Measurements from ENCODE around the gene KREMEN1. TPM values are rescaled to one million over a fixed set of nuclear protein-coding genes. Genes with fewer than 3 reads are reported as not detected.

KREMEN1 gene
- total RNA-seq, 1 experiment from 2014 or later: 31.9 TPM

DNA sequence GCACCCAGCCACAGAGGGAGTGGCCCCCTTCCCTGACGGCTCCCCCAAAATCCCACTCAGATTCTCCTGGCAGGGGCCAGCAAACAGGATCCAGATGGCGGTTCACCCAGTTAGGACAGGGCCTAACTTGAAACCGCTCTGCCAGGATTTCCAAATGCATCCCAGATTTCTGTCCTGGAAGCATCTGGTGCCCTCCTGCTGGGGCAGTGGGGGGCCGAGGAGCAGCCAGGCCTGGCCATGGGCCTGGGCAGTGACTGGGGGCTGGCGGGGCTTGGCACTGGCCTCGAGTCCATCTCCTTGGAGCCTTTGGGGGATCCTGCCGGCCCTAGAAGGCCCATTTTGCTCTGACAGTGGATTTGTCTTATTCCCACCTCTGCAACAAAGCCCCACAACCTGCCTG lies 115.0 kb downstream of the KREMEN1 start (continued):
- no peak for TF ChIP-seq SRF (IDR thresholded peaks at IDR 0.05; ENCODE audit: low read depth)

DNA sequence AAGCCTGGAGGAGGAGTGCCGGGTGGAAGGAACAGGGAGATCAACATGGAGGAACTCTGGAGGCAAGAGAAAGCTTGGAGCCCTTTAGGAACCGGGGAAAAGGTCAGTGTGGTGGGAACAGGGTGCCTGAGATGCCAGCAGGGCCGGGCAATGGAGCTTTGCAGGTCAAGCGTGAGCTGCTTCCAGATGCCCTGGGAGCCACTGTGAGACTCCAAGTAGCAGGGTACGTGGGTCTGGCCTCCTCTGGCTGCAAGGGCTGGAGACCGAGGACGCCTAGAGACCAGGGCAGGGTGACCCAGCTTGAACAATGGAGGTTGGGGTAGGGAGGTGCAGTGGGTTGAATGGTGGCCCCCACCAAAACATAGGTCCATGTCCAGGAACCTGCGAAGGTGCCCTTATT lies 117.2 kb downstream of the KREMEN1 start:
- Histone ChIP-seq H4K20me1 (ENCODE audit: insufficient read depth) (no peaks in the 10 kb centered on the region), H3K36me3 (ENCODE audit: control insufficient read depth in 1 of 2, insufficient read depth in 2 of 2, low read length in 2 of 2) (no peaks in the 10 kb centered on the region), H3K9me2 (ENCODE audit: insufficient read depth) (no peaks in the 10 kb centered on the region), H3K9ac (ENCODE audit: low read length) (no peak overlapping the region), H3K79me2 (ENCODE audit: insufficient read depth, low read length) (no peaks in the 10 kb centered on the region), H3K4me2 (ENCODE audit: low read length) (no peak overlapping the region), H3K27me3 (ENCODE audit: insufficient read depth, low read length) (no peaks in the 10 kb centered on the region), H2AFZ (ENCODE audit: low read depth, low read length, poor library complexity, severe bottlenecking) (no peak overlapping the region), H3K27ac (ENCODE audit: low read depth, low read length) (no peak overlapping the region), H3K9me3 (ENCODE audit: control insufficient read depth in 1 of 2, insufficient read depth in 1 of 2, low read depth in 1 of 2, low read length in 2 of 2) (no peaks in the 10 kb centered on the region), H3K4me3 (replicated peaks in 1 of 2; ENCODE audit: low read depth in 1 of 2, low read length in 2 of 2) (no peak overlapping the region), H3K4me1 (ENCODE audit: control insufficient read depth in 1 of 2, insufficient read depth in 2 of 2, low read length in 2 of 2) (no peaks in the 10 kb centered on the region)
- intact Hi-C loops (cut with micrococcal nuclease): no loop called here
- TF ChIP-seq, protein P1, sequence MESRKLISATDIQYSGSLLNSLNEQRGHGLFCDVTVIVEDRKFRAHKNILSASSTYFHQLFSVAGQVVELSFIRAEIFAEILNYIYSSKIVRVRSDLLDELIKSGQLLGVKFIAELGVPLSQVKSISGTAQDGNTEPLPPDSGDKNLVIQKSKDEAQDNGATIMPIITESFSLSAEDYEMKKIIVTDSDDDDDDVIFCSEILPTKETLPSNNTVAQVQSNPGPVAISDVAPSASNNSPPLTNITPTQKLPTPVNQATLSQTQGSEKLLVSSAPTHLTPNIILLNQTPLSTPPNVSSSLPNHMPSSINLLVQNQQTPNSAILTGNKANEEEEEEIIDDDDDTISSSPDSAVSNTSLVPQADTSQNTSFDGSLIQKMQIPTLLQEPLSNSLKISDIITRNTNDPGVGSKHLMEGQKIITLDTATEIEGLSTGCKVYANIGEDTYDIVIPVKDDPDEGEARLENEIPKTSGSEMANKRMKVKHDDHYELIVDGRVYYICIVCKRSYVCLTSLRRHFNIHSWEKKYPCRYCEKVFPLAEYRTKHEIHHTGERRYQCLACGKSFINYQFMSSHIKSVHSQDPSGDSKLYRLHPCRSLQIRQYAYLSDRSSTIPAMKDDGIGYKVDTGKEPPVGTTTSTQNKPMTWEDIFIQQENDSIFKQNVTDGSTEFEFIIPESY (IDR thresholded peaks at IDR 0.05; ENCODE audit: extremely low read depth, insufficient replicate concordance, low read length): no peak
- RAD21 ChIA-PET (ENCODE audit: low non-redundant PET in 1 of 2, low total read pairs in 2 of 2, uncharacterized antibody in 2 of 2, unreplicated experiment in 2 of 2): interaction anchor here in 1 of 2 experiments (0.5 kb wide), 1 partner anchor 247 kb away, joined by 3 read pairs; no protein-coding TSS in a partner anchor
- no peak for DNase-seq (ENCODE audit: low read depth, low spot score)
- POLR2A ChIA-PET: no interaction called here
- no TSS peak for BruUV-seq (replicated peaks)
- CTCF ChIA-PET: no interaction called here
- ATAC-seq: no peak

DNA sequence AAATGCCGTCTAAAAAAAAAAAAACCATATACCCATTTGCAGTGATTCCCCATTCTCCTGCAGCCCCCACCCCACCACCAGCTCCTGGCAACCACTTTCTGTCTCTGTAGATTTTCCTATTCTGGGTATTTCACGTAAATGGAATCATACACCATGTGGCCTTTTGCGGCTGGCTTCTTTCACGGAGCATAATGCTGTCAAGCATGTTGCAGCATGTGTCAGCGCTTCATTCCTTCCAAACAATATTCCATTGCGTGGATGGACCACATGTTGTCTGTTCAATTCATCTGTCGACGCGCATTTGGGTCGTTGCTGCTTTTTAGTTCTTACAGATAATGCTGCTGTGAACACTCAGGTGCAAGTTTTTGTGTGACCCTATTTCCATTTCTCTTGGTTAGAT lies 118.1 kb downstream of the KREMEN1 start:
- Histone ChIP-seq H3K27ac (ENCODE audit: low read depth, low read length) (no peak overlapping the region), H4K20me1 (ENCODE audit: insufficient read depth) (no peaks in the 10 kb centered on the region), H3K9me2 (ENCODE audit: insufficient read depth) (no peaks in the 10 kb centered on the region), H3K4me1 (ENCODE audit: control insufficient read depth in 1 of 2, insufficient read depth in 2 of 2, low read length in 2 of 2) (no peaks in the 10 kb centered on the region), H3K27me3 (ENCODE audit: insufficient read depth, low read length) (no peaks in the 10 kb centered on the region), H3K79me2 (ENCODE audit: insufficient read depth, low read length) (no peaks in the 10 kb centered on the region), H3K9ac (ENCODE audit: low read length) (no peak overlapping the region), H3K4me3 (replicated peaks in 1 of 2; ENCODE audit: low read depth in 1 of 2, low read length in 2 of 2) (no peak overlapping the region), H2AFZ (ENCODE audit: low read depth, low read length, poor library complexity, severe bottlenecking) (no peak overlapping the region), H3K4me2 (ENCODE audit: low read length) (no peak overlapping the region), H3K9me3 (ENCODE audit: control insufficient read depth in 1 of 2, insufficient read depth in 1 of 2, low read depth in 1 of 2, low read length in 2 of 2) (no peaks in the 10 kb centered on the region), H3K36me3 (ENCODE audit: control insufficient read depth in 1 of 2, insufficient read depth in 2 of 2, low read length in 2 of 2) (no peaks in the 10 kb centered on the region)
- intact Hi-C loops (cut with micrococcal nuclease): no loop called here
- ATAC-seq (no peak), DNase-seq (ENCODE audit: low read depth, low spot score) (no peak)
- BruUV-seq (replicated peaks): no TSS peak
- POLR2A ChIA-PET: no interaction called here
- RAD21 ChIA-PET (ENCODE audit: low non-redundant PET in 1 of 2, low total read pairs in 2 of 2, uncharacterized antibody in 2 of 2, unreplicated experiment in 2 of 2): no interaction called here
- CTCF ChIA-PET: no interaction called here
- no peak for TF ChIP-seq POLR2AphosphoS5 (IDR thresholded peaks at IDR 0.05; ENCODE audit: low read depth, low read length)
- TF ChIP-seq, protein P2, sequence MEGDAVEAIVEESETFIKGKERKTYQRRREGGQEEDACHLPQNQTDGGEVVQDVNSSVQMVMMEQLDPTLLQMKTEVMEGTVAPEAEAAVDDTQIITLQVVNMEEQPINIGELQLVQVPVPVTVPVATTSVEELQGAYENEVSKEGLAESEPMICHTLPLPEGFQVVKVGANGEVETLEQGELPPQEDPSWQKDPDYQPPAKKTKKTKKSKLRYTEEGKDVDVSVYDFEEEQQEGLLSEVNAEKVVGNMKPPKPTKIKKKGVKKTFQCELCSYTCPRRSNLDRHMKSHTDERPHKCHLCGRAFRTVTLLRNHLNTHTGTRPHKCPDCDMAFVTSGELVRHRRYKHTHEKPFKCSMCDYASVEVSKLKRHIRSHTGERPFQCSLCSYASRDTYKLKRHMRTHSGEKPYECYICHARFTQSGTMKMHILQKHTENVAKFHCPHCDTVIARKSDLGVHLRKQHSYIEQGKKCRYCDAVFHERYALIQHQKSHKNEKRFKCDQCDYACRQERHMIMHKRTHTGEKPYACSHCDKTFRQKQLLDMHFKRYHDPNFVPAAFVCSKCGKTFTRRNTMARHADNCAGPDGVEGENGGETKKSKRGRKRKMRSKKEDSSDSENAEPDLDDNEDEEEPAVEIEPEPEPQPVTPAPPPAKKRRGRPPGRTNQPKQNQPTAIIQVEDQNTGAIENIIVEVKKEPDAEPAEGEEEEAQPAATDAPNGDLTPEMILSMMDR (IDR thresholded peaks at IDR 0.05 in 2 of 3, conservative IDR thresholded peaks at IDR 0.05 in 1 of 3; ENCODE audit: borderline replicate concordance in 1 of 3, insufficient read depth in 1 of 3, low read depth in 2 of 3, low read length in 2 of 3): no peak
- TF ChIP-seq, protein P3, sequence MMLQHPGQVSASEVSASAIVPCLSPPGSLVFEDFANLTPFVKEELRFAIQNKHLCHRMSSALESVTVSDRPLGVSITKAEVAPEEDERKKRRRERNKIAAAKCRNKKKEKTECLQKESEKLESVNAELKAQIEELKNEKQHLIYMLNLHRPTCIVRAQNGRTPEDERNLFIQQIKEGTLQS (IDR thresholded peaks at IDR 0.05): no peak
- no peak for TF ChIP-seq FOSL1 (IDR thresholded peaks at IDR 0.05; ENCODE audit: low read depth)
- TF ChIP-seq, protein P4, sequence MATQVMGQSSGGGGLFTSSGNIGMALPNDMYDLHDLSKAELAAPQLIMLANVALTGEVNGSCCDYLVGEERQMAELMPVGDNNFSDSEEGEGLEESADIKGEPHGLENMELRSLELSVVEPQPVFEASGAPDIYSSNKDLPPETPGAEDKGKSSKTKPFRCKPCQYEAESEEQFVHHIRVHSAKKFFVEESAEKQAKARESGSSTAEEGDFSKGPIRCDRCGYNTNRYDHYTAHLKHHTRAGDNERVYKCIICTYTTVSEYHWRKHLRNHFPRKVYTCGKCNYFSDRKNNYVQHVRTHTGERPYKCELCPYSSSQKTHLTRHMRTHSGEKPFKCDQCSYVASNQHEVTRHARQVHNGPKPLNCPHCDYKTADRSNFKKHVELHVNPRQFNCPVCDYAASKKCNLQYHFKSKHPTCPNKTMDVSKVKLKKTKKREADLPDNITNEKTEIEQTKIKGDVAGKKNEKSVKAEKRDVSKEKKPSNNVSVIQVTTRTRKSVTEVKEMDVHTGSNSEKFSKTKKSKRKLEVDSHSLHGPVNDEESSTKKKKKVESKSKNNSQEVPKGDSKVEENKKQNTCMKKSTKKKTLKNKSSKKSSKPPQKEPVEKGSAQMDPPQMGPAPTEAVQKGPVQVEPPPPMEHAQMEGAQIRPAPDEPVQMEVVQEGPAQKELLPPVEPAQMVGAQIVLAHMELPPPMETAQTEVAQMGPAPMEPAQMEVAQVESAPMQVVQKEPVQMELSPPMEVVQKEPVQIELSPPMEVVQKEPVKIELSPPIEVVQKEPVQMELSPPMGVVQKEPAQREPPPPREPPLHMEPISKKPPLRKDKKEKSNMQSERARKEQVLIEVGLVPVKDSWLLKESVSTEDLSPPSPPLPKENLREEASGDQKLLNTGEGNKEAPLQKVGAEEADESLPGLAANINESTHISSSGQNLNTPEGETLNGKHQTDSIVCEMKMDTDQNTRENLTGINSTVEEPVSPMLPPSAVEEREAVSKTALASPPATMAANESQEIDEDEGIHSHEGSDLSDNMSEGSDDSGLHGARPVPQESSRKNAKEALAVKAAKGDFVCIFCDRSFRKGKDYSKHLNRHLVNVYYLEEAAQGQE (IDR thresholded peaks at IDR 0.05; ENCODE audit: low read depth): no peak
- TF ChIP-seq, protein P5, sequence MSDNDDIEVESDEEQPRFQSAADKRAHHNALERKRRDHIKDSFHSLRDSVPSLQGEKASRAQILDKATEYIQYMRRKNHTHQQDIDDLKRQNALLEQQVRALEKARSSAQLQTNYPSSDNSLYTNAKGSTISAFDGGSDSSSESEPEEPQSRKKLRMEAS (IDR thresholded peaks at IDR 0.05): no peak
- no peak for TF ChIP-seq TCF7L2 (IDR thresholded peaks at IDR 0.05; ENCODE audit: borderline replicate concordance, extremely low read depth, insufficient read depth, insufficient read length)
- no peak for TF ChIP-seq EZH2 (IDR thresholded peaks at IDR 0.05)
